ENCODE measurements around the gene ZSWIM9.
"Not testable (repeated sequence)": the region's sequence is repeated elsewhere in the genome, so short reads cannot be mapped to it uniquely, and the experiment has no call there.

Gene ZSWIM9

GRCh38 chr19:48218997-48219396, 48.5 kb downstream of the ZSWIM9 start:
- DNase-seq = no peak

GRCh38 chr19:48220784-48221183, 50.3 kb downstream of the ZSWIM9 start:
- DNase-seq = not testable (repeated sequence)

DNA sequence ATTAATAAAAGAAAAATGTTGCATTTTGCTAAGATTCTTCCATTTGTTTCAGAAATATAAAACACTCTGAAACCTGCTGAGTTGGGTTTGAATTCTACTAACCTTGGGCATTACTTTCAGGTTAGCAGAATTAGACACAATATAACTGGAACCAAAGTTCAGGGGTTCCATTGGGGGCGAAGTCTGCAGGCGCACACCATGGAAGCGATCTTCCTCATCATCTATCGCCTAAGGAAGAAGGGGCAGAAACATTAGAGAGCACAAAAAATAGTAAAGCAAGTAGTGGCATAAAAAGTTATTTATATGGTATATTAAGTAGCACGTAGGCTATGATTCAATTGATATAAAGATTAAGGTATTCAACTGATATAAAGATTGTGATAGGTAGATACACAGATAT, 51.1 kb downstream of the ZSWIM9 start:
- no peak for DNase-seq

DNA sequence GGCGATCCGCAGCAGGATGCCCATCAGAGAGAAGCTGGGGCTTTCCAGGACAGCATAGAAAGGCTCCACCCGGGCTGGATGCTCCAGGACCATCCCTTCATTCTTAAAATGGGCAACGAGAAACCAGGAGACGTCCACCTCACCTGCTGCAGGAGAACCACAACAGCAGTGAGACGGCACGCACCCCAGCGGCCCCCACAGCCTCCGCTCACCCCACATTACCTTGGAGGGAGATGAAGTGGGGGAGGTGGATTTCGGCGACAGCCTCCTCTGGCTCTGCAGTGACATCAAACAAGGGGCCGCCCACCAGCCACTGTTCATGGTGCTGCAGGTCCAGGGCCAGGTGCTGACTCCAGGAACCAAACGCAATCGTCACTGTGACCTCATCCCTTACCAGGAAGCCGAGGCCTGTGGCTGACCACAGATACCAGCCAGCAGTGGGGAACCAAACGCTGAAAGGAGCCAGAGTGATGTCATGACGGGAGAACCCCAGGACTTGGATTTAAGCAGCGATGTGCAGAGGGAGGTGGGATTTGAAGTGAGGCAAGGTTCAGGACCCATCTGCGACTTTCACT, 60.2 kb downstream of the ZSWIM9 start:
- peak in 1 of 5 experiments; percentile 75 for DNase-seq

DNA sequence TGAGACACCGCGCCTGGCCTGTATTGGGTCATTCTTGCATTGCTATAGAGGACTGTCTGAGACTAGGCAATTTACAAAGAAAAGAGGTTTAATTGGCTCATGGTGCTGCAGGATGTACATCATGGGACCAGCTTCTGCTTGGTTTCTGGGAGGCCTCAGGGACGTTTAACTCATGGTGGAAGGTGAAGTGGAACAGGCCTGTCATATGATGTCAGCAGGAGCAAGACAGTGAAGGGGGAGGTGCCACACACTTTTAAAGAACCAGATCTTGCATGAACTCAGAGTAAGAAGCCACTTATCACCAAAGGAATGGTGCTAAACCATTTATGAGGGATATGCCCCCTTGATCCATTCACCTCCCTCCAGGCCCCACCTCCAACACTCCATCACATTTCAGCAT, 66.6 kb downstream of the ZSWIM9 start:
- DNase-seq = no peak

DNA sequence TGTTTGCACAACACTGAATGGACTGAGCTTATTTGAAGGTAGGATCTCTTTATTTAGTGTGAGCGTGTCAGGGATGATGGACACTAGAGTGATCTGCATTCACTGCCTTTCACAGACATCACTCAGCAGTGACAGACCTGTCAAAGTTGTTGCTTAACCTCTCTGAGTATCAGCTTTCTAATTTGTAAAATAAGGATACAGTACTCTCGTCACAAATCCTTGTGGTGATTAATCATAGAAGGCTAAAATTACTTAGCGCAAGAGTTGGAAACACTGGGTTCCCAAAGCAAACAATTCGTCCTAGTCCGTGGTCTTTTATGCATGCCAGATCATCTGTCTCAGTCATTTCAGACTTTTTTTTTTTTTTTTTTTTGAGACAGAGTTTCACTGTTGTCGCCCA, 68.6 kb downstream of the ZSWIM9 start:
- DNase-seq = no peak

- no peak for DNase-seq
Observed at GRCh38 chr19:48239582-48240141, 69.2 kb downstream of the ZSWIM9 start.

- DNase-seq = peak in 1 of 5 experiments; percentile 62
Observed at GRCh38 chr19:48241771-48242170, 71.3 kb downstream of the ZSWIM9 start.

DNA sequence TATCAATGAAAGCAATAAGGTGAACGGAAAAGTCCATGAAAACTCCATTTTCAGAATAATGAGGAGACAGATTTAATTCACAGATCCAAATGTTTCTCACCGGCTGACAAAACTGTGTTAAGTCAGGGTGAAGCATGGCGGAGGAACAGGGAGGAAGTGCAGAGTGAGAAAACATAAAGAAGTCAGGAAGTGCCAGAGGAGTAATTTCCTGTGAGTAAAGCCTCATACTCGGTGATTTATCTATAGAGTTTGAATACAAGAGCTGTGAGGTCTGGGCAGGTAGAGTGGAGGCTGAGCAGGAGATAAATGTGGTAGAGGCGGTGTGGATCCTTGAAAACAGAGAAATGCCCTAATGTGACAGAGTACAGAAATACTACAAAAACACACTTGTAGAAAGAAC, 73.8 kb downstream of the ZSWIM9 start:
- DNase-seq = peak in 3 of 5 experiments; percentile 6 to 76 (median 38)

DNA sequence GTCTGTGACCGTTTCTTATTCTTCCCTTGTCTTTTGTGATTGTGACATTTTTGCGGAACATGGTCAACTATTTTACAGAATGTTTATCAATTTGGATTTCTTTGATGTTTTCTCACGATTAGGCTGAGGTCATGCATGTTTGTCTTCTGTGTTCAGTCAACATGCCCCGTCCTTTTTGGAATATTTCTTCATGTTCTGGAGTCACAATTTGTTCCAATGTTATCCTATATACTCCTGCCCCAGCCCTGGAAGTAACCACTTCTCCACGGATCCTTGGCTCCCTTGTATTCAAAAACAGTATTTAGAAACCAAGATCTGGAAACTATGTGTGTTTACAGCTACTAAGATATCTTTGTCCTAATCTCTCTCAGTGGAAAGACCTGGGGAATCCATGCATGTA, 75.6 kb downstream of the ZSWIM9 start:
- DNase-seq = no peak

GRCh38 chr19:48247212-48247611, 76.7 kb downstream of the ZSWIM9 start:
- no peak for DNase-seq

Data from T-helper 2 cell (primary cell).